Ovary (tissue), 9 donors: ENCODE measurements around the gene PCDHGB3. TPM values are rescaled to one million over a fixed set of nuclear protein-coding genes. Genes with fewer than 3 reads are reported as not detected.
A peak's percentile ranks its signal among the peaks of the same experiment; 100 is the strongest.
"Not testable (repeated sequence)": the region's sequence is repeated elsewhere in the genome, so short reads cannot be mapped to it uniquely, and the experiment has no call there.

Experiments
- DNase-seq, 5 donors: peaks; one replicate each; pipeline ENCODE4 v3.0.0-alpha.2; 2019 to 2020
- H3K27ac ChIP-seq, 2 donors: fragments of 200-600 bp; one replicate each; pipeline versions ENCODE4 v1.5.1 to v1.8.0; 2019 to 2022
- H3K27me3 ChIP-seq: fragments of 200-600 bp; one replicate; pipeline ENCODE4 v1.8.0; 2022
- H3K36me3 ChIP-seq: fragments of 200-600 bp; sonication (generic); one replicate; pipeline ENCODE4 v1.5.1; 2019
- H3K4me1 ChIP-seq: one replicate; pipeline ENCODE4 v1.8.1; 2013; ENCODE audit warnings: mild to moderate bottlenecking, moderate library complexity; ENCODE audit not compliant: insufficient read depth
- H3K4me3 ChIP-seq: fragments of 200-600 bp; sonication (generic); one replicate; pipeline ENCODE4 v1.5.1; 2017
- H3K9me3 ChIP-seq, 2 donors: fragments of 200-600 bp in 1 of 2; sonication (generic) in 1 of 2; one replicate each; pipeline versions ENCODE4 v1.5.1 to v1.8.1; 2013 to 2019; ENCODE audit warnings: mild to moderate bottlenecking in 1 of 2, moderate library complexity in 1 of 2
- EP300 ChIP-seq: sonication (generic); formaldehyde crosslinking; IDR thresholded peaks from one replicate; pipeline ENCODE4 v1.6.1; 2017; ENCODE audit warnings: antibody characterized with exemption
- POLR2A ChIP-seq: fragments of 450-650 bp; IDR thresholded peaks from one replicate; pipeline ENCODE4 v1.6.1; 2017; ENCODE audit warnings: antibody characterized with exemption, mild to moderate bottlenecking, moderate library complexity
- WGBS, 3 donors: extraction: QIAGEN DNeasy Blood & Tissue Kit in 1 of 3; methylation state at CpG; one replicate each; pipeline versions ENCODE4 v1.1.5 to v1.1.7; 2013 to 2017; 5-methylcytosine and 5-hydroxymethylcytosine counted together
- intact Hi-C, 4 donors: fragments of 100-400 bp; cut with DNase I; formaldehyde crosslinking; loops; one replicate each; pipeline versions ENCODE4 v1.11.0 to v1.15.1; 2022 to 2023
- polyA plus RNA-seq, 2 donors: library from polyadenylated mRNA; stranded (reverse); fragments of 200-250 nt in 1 of 2; fragments of 350-450 nt in 1 of 2; fragmentation: Illumina TruSeq in 1 of 2; extraction: RNeasy Lipid Tissue Mini Kit (QIAGEN cat#74804) in 1 of 2; gene quantifications; one replicate each; pipeline ENCODE4 v1.2.3, GENCODE V29; 2013 to 2014
- total RNA-seq, 7 donors: library from RNA; depleted of rRNA in 2 of 7; stranded (reverse); fragments of >200 nt in 2 of 7; fragmentation: NEBNext Ultra II Directional in 3 of 7; extraction: Animal tissue kit (Norgen Biotek cat#: 25700) in 3 of 7; gene quantifications; one replicate each; pipeline versions ENCODE4 v1.1.0 to v1.2.4, GENCODE V29; 2016 to 2023
- TF ChIP-seq, protein P1 (sequence below), 3 donors: fragments of 450-650 bp in 2 of 3; fragments of 200-600 bp in 1 of 3; IDR thresholded peaks; one replicate each; pipeline versions ENCODE4 v1.5.1 to v1.8.0; 2016 to 2022; ENCODE audit warnings: antibody characterized with exemption in 3 of 3, mild to moderate bottlenecking in 1 of 3
- donor health status: DM: no; HTN: no; CAD: no; lungs with moderate emphysema.
- donor health status: DM: no; HTN: no; CAD: no.
- donor health status: Bipolar disorder and iron deficiency.
- donor health status: DM: yes; HTN: yes; CAD: no.
- donor health status: DM: no; HTN: no; CAD: no.
- donor health status: DM: yes; HTN: yes; CAD: no.

The PCDHGB3 gene
- total and polyA plus RNA-seq, 9 donors, result 1.1 to 8.6 (median 4.5) TPM

DNA sequence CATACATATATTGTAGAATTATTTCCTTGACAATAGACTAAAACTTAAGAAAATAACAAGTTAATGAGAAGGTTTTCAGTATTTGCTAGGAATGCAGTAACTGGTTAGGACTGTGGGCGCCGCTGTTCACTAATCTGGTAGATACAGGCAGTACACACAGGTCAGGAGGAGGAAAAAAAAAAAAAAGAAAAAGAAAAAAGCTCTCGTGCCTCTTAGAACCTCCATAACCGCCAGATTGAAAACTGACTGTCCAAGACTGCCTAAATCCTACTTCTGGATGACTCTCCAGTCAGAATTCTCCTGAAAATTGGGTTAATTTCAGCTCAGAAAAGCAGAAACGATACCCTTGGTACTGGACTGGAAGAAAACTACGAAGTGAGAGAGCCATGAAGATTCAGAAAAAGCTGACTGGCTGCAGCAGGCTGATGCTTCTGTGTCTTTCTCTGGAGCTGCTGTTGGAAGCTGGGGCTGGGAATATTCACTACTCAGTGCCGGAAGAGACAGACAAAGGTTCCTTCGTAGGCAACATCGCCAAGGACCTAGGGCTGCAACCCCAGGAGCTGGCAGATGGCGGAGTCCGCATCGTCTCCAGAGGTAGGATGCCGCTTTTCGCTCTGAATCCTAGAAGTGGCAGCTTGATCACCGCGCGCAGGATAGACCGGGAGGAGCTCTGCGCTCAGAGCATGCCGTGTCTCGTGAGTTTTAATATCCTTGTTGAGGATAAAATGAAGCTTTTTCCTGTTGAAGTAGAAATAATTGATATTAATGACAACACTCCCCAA lies 39.6 kb upstream of the PCDHGB3 start, which contains the start of gene PCDHGA1:
TSS of gene PCDHGA1 (plus strand) at position 216 of the 782 bp plus-strand sequence.
- DNase-seq, result no peak
- 17 to 26% (median 23%) methylated on average over 21 of the region's 21 CpGs for WGBS, 3 donors
- intact Hi-C loops, result no loop called here
- H3K27ac ChIP-seq, result no peak within 1 kb of the TSS
- TF ChIP-seq POLR2A (no peak), EP300 (no peak)
- TF ChIP-seq, protein P1, sequence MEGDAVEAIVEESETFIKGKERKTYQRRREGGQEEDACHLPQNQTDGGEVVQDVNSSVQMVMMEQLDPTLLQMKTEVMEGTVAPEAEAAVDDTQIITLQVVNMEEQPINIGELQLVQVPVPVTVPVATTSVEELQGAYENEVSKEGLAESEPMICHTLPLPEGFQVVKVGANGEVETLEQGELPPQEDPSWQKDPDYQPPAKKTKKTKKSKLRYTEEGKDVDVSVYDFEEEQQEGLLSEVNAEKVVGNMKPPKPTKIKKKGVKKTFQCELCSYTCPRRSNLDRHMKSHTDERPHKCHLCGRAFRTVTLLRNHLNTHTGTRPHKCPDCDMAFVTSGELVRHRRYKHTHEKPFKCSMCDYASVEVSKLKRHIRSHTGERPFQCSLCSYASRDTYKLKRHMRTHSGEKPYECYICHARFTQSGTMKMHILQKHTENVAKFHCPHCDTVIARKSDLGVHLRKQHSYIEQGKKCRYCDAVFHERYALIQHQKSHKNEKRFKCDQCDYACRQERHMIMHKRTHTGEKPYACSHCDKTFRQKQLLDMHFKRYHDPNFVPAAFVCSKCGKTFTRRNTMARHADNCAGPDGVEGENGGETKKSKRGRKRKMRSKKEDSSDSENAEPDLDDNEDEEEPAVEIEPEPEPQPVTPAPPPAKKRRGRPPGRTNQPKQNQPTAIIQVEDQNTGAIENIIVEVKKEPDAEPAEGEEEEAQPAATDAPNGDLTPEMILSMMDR (IDR thresholded peaks at IDR 0.05), result no peak
- H3K4me3 ChIP-seq, result no peak within 1 kb of the TSS
- no peaks in the 10 kb centered on the region for H3K36me3 ChIP-seq
- no peaks in the 10 kb centered on the region for H3K4me1 ChIP-seq
- H3K27me3 ChIP-seq, result no peaks in the 10 kb centered on the region
- peaks cover 0 to 48% of the 10 kb centered on the region in 2 donors for H3K9me3 ChIP-seq

DNA sequence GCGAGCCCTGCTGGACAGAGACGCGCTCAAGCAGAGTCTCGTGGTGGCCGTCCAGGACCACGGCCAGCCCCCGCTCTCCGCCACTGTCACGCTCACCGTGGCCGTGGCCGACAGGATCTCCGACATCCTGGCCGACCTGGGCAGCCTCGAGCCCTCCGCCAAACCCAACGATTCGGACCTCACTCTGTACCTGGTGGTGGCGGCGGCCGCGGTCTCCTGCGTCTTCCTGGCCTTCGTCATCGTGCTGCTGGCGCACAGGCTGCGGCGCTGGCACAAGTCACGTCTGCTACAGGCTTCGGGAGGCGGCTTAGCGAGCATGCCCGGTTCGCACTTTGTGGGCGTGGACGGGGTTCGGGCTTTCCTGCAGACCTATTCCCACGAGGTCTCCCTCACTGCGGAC lies 37.5 kb upstream of the PCDHGB3 start:
- H3K27ac ChIP-seq, H3K36me3 ChIP-seq, intact Hi-C loops, H3K4me3 ChIP-seq, H3K4me1 ChIP-seq, H3K27me3 ChIP-seq, DNase-seq: not testable (repeated sequence)
- H3K9me3 ChIP-seq, result peaks cover 3 to 44% of the 10 kb centered on the region in 2 donors
- WGBS, 3 donors, result 30 to 55% (median 42%) methylated on average over 34 to 39 of the region's 39 CpGs

DNA sequence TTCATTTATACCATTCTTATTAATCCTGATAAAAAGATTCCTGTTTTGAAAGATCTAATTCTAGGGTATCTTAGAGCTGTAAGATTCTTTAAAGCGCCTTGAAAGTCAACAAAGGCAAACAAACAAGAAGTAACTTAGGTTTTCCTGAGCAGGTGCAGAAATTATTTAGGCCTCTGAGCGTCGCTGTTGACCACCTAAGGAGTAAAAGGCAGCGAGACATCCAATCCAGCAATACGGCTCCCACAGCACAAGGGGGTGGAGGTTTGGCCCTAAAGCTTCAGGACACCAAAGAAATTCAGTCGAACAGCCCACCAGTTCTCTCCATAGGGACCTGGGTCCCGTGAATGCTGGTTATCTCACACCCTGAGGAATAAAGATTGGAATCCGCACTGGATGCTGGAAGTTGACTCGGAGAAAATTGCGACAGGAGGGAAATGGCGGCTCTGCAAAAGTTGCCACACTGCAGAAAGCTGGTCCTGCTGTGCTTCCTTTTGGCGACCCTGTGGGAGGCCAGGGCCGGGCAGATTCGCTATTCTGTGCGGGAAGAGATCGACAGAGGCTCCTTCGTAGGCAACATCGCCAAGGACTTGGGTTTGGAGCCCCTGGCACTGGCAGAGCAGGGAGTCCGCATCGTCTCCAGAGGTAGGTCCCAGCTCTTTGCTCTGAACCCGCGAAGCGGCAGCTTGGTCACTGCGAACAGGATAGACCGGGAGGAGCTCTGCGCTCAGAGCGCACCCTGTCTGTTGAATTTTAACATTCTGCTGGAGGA lies 31.3 kb upstream of the PCDHGB3 start, which contains the start of gene PCDHGA2:
TSS of gene PCDHGA2 (plus strand) at position 223 of the 769 bp plus-strand sequence.
- Histone ChIP-seq H3K27me3 (no peaks in the 10 kb centered on the region), H3K4me3 (peak within 1 kb of the TSS; percentile 26), H3K4me1 (no peaks in the 10 kb centered on the region), H3K27ac (no peak within 1 kb of the TSS), H3K36me3 (no peaks in the 10 kb centered on the region), H3K9me3 (peaks cover 7 to 37% of the 10 kb centered on the region in 2 donors)
- TF ChIP-seq, protein P1 (IDR thresholded peaks at IDR 0.05), result peak; percentile 9 to 58 (median 46)
- no peak for TF ChIP-seq EP300
- peak in 3 of 5 donors; percentile 43 to 50 (median 43) for DNase-seq
- 7 to 15% (median 7%) methylated on average over 27 of the region's 27 CpGs for WGBS, 3 donors
- intact Hi-C loops, result no loop called here

- DNase-seq, H3K27me3 ChIP-seq, H3K36me3 ChIP-seq, H3K4me1 ChIP-seq, intact Hi-C loops, H3K4me3 ChIP-seq, H3K27ac ChIP-seq: not testable (repeated sequence)
- peaks cover 19 to 46% of the 10 kb centered on the region in 2 donors for H3K9me3 ChIP-seq
- WGBS, 3 donors, result 42 to 79% (median 52%) methylated on average over 24 to 45 of the region's 45 CpGs
These were observed 29.2 kb upstream of the PCDHGB3 start for GRCh38 chr5:141340781-141341354.

DNA sequence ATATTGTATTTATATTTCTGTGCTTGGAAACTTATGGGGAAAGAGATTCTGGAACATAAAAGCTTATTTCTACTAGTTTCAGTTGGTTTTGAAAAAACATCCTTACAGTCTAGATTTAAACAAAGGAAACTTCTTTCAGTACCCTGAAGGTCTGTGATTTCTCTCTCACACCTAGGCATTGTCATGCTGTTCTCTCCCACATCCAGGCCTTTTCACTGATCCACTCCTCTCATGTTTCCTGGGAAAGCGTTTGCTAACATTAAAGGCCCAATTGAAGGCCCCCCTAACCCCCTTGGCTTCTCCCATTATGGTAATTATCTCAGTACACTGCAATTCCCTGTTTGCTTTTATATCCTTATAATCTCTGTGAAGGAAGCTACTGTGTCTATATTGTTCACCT lies 27.3 kb upstream of the PCDHGB3 start:
- WGBS, 3 donors, result 19 to 26% (median 23%) methylated on average over 1 of the region's 1 CpG
- Histone ChIP-seq H3K4me3 (no peak overlapping the region), H3K27ac (no peak overlapping the region), H3K36me3 (no peaks in the 10 kb centered on the region), H3K27me3 (no peaks in the 10 kb centered on the region), H3K9me3 (peaks cover 16 to 49% of the 10 kb centered on the region in 2 donors), H3K4me1 (no peaks in the 10 kb centered on the region)
- intact Hi-C loops, result no loop called here
- no peak for DNase-seq
- TF ChIP-seq POLR2A (no peak), EP300 (no peak)
- TF ChIP-seq, protein P1 (IDR thresholded peaks at IDR 0.05), result no peak
